Endothelial cell of umbilical vein (primary cell): ENCODE results near the gene COQ8B. TPM values are rescaled to one million over a fixed set of nuclear protein-coding genes. Genes with fewer than 3 reads are reported as not detected.

Experiments
- BruUV-seq: library from RNA; stranded (reverse); fragments of 400-500 nt; replicated peaks from 2 replicates; lab custom pipeline; 2021; lab: Mats Ljungman, UMichigan
- CTCF ChIA-PET: fragments of 300-600, 350-600 bp; sonication (Branson Sonifier 250); formaldehyde crosslinking; loops from one replicate; lab custom pipeline; 2021; ENCODE audit warnings: antibody characterized with exemption, inconsistent platforms; lab: Charles Lee
- POLR2A ChIA-PET: fragments of 300-600, 350-600 bp; sonication (Branson Sonifier 250); formaldehyde crosslinking; loops from one replicate; lab custom pipeline; 2021; ENCODE audit warnings: antibody characterized with exemption, inconsistent platforms; lab: Charles Lee
- DNase-seq: peaks from one replicate; pipeline ENCODE4 v3.0.0-alpha.2; 2011; ENCODE audit warnings: low read depth, low spot score
- FAIRE-seq: peaks from 2 replicates; lab custom pipeline; 2011; peaks lifted over from hg19 to GRCh38; lab: Jason Lieb, UNC
- H2AFZ ChIP-seq: 2 replicates; pipeline ENCODE4 v1.6.0; 2012; ENCODE audit warnings: low read depth, low read length, control low read depth, inconsistent platforms
- H3K27ac ChIP-seq: 2 replicates; pipeline ENCODE4 v1.5.1; 2011; ENCODE audit warnings: low read depth, mild to moderate bottlenecking, control low read depth, low read length, moderate library complexity; ENCODE audit not compliant: insufficient read depth
- H3K27me3 ChIP-seq, 2 experiments: 2 replicates each; pipeline versions ENCODE4 v1.6.0 to v1.6.1; 2011; ENCODE audit warnings: low read length in 2 of 2, mixed read lengths in 1 of 2; ENCODE audit not compliant: control insufficient read depth in 2 of 2, insufficient read depth in 2 of 2
- H3K36me3 ChIP-seq, 2 experiments: 2 replicates in 1 of 2; 3 replicates in 1 of 2; pipeline ENCODE4 v1.5.1; 2011; ENCODE audit warnings: low read length in 2 of 2, mild to moderate bottlenecking in 1 of 2, moderate library complexity in 1 of 2; ENCODE audit not compliant: control insufficient read depth in 2 of 2, insufficient read depth in 2 of 2; ENCODE audit errors: extremely low read depth in 1 of 2
- H3K4me1 ChIP-seq: 3 replicates; pipeline ENCODE4 v1.5.1; 2011; ENCODE audit warnings: mild to moderate bottlenecking, low read length; ENCODE audit not compliant: control insufficient read depth, insufficient read depth; ENCODE audit errors: extremely low read depth
- H3K4me2 ChIP-seq: 2 replicates; pipeline ENCODE4 v1.6.1; 2011; ENCODE audit warnings: low read length, control low read depth, mixed read lengths; ENCODE audit not compliant: insufficient read depth
- H3K4me3 ChIP-seq, 3 experiments: fragments of 200-600 bp in 1 of 3; sonication (generic), shearing (Covaris generic) in 1 of 3; replicated peaks in 1 of 3; 2 replicates each; pipeline ENCODE4 v1.5.1; 2011 to 2016; ENCODE audit warnings: control low read depth in 3 of 3, low read length in 3 of 3, mild to moderate bottlenecking in 2 of 3, inconsistent platforms in 1 of 3, low read depth in 1 of 3, moderate library complexity in 1 of 3; ENCODE audit not compliant: insufficient read depth in 1 of 3
- H3K79me2 ChIP-seq: 2 replicates; pipeline ENCODE4 v1.6.0; 2012; ENCODE audit warnings: low read length, inconsistent platforms; ENCODE audit not compliant: control insufficient read depth, insufficient read depth
- H3K9ac ChIP-seq: replicated peaks from 2 replicates; pipeline ENCODE3; 2011; ENCODE audit warnings: low read length, control low read depth; ENCODE audit not compliant: insufficient read depth; ENCODE audit errors: extremely low read depth
- H3K9me1 ChIP-seq: replicated peaks from 3 replicates; pipeline ENCODE4 v1.6.0; 2011; ENCODE audit warnings: mild to moderate bottlenecking, low read length; ENCODE audit not compliant: control insufficient read depth, insufficient read depth; ENCODE audit errors: extremely low read depth
- H3K9me3 ChIP-seq: replicated peaks from 2 replicates; pipeline ENCODE4 v1.5.1; 2012; ENCODE audit warnings: low read length, inconsistent platforms; ENCODE audit not compliant: control insufficient read depth, insufficient read depth
- H4K20me1 ChIP-seq: replicated peaks from 2 replicates; pipeline ENCODE3; 2011; ENCODE audit warnings: mild to moderate bottlenecking, low read length; ENCODE audit not compliant: control insufficient read depth, insufficient read depth; ENCODE audit errors: extremely low read depth
- EZH2 ChIP-seq: IDR thresholded peaks from 2 replicates; pipeline ENCODE4 v1.6.1; 2012; ENCODE audit warnings: borderline replicate concordance, low read depth, mild to moderate bottlenecking, moderate library complexity, low read length, inconsistent platforms; ENCODE audit not compliant: severe bottlenecking
- FOS ChIP-seq: IDR thresholded peaks from 2 replicates; pipeline ENCODE4 v1.6.1; 2011; ENCODE audit warnings: mild to moderate bottlenecking, low read length, moderate library complexity, borderline replicate concordance; ENCODE audit not compliant: insufficient read depth
- GATA2 ChIP-seq: IDR thresholded peaks from 2 replicates; pipeline ENCODE4 v1.7.0; 2011; ENCODE audit warnings: low read depth, mild to moderate bottlenecking, moderate library complexity, mixed read lengths, low read length; ENCODE audit not compliant: insufficient read length, insufficient read depth
- JUN ChIP-seq: IDR thresholded peaks from 2 replicates; pipeline ENCODE4 v1.6.1; 2011; ENCODE audit warnings: borderline replicate concordance, low read depth; ENCODE audit not compliant: insufficient read length, insufficient read depth
- MAX ChIP-seq: IDR thresholded peaks from 2 replicates; pipeline ENCODE4 v1.6.1; 2011; ENCODE audit not compliant: insufficient read depth, insufficient read length
- MYC ChIP-seq: IDR thresholded peaks from one replicate; pipeline ENCODE4 v1.6.1; 2011; ENCODE audit warnings: mild to moderate bottlenecking, low read depth, low read length
- POLR2A ChIP-seq: IDR thresholded peaks from 2 replicates; pipeline ENCODE4 v1.6.1; 2012; ENCODE audit warnings: low read depth, mild to moderate bottlenecking, control low read depth, low read length
- POLR2AphosphoS5 ChIP-seq: IDR thresholded peaks from 2 replicates; pipeline ENCODE4 v1.6.1; 2012; ENCODE audit warnings: low read depth, mild to moderate bottlenecking, control low read depth, low read length, moderate library complexity; ENCODE audit not compliant: insufficient read depth
- dilution Hi-C: fragments of 300-500 bp; cut with MboI; formaldehyde crosslinking; loops from one replicate; pipeline ENCODE4 v1.15.0; 2019; ENCODE audit warnings: low sequenced_read_pairs; ENCODE audit not compliant: extremely low pct_ligation_motif_present
- intact Hi-C: fragments of 100-400 bp; cut with micrococcal nuclease; formaldehyde crosslinking; loops from one replicate; pipeline ENCODE4 v1.10.0; 2022
- polyA plus RNA-seq, 4 experiments: library from polyadenylated mRNA; depleted of rRNA in 3 of 4; stranded (reverse) in 3 of 4; unstranded in 1 of 4; fragments of >200 nt; gene quantifications; 2 replicates each; pipeline versions ENCODE4 v1.2.1 to v1.2.3, GENCODE V29; 2011 to 2012; ENCODE audit warnings: missing spikeins in 1 of 4
- total RNA-seq: library from RNA; stranded (reverse); gene quantifications from 2 replicates; pipeline ENCODE4 v1.2.3, GENCODE V29; 2021
- TF ChIP-seq, protein P1 (sequence below), 2 donors: IDR thresholded peaks; 1 replicate in 1 of 2; 2 replicates in 1 of 2; pipeline ENCODE4 v1.5.1; 2011; ENCODE audit warnings: low read length in 2 of 2, mild to moderate bottlenecking in 2 of 2, moderate library complexity in 2 of 2, control low read depth in 1 of 2, inconsistent platforms in 1 of 2, low read depth in 1 of 2; ENCODE audit not compliant: insufficient read depth in 1 of 2; ENCODE audit errors: extremely low read depth in 1 of 2

Gene COQ8B
- total and polyA plus RNA-seq, 2 donors (not counting 3 experiments of a cell fraction or from before 2014, with no cell fraction given) = 16.2 to 19.2 TPM

DNA sequence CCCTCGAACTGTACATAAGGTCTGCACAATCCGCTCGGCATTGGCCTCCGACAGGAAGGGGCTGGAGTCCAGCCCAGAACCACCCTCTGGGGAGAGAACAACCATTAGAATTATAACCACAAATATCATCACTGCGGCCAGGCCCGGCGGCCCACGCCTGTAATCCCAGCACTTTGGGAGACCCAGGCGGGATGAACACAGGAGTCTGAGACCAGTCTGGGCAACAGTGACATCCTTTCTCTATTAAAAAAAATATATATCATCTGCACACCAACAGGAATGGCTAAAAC, 11.4 kb downstream of the COQ8B start:
- intact Hi-C loops = no loop called here
- Histone ChIP-seq H3K27ac (no peak overlapping the region), H3K36me3 (peaks cover 0 to 13% of the 10 kb centered on the region in 2 experiments), H3K27me3 (no peaks in the 10 kb centered on the region), H2AFZ (no peak overlapping the region), H3K79me2 (no peaks in the 10 kb centered on the region), H3K4me3 (no peak overlapping the region), H3K9ac (no peak overlapping the region), H4K20me1 (no peaks in the 10 kb centered on the region), H3K4me2 (no peak overlapping the region), H3K4me1 (no peaks in the 10 kb centered on the region), H3K9me1 (no peaks in the 10 kb centered on the region), H3K9me3 (no peaks in the 10 kb centered on the region)
- POLR2A ChIA-PET = no interaction called here
- FAIRE-seq = no peak
- dilution Hi-C loops = no loop called here
- no TSS peak for BruUV-seq
- CTCF ChIA-PET = no interaction called here
- no peak for DNase-seq
- TF ChIP-seq, protein P1, sequence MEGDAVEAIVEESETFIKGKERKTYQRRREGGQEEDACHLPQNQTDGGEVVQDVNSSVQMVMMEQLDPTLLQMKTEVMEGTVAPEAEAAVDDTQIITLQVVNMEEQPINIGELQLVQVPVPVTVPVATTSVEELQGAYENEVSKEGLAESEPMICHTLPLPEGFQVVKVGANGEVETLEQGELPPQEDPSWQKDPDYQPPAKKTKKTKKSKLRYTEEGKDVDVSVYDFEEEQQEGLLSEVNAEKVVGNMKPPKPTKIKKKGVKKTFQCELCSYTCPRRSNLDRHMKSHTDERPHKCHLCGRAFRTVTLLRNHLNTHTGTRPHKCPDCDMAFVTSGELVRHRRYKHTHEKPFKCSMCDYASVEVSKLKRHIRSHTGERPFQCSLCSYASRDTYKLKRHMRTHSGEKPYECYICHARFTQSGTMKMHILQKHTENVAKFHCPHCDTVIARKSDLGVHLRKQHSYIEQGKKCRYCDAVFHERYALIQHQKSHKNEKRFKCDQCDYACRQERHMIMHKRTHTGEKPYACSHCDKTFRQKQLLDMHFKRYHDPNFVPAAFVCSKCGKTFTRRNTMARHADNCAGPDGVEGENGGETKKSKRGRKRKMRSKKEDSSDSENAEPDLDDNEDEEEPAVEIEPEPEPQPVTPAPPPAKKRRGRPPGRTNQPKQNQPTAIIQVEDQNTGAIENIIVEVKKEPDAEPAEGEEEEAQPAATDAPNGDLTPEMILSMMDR (IDR thresholded peaks at IDR 0.05; ENCODE audit: extremely low read depth in 1 of 2, insufficient read depth in 1 of 2, low read depth in 1 of 2, low read length in 2 of 2) = no peak
- no peak for TF ChIP-seq FOS
- TF ChIP-seq EZH2 = no peak
- no peak for TF ChIP-seq POLR2A
- no peak for TF ChIP-seq MYC
- no peak for TF ChIP-seq MAX
- TF ChIP-seq POLR2AphosphoS5 = no peak
- no peak for TF ChIP-seq JUN
- no peak for TF ChIP-seq GATA2
